NOMO-1 treated with dmso at 0.1 percent for 144 hours (cell line): Measurements from ENCODE around the gene MECP2.

Experiments
- DNase-seq: peaks from one replicate; lab custom pipeline; 2025; ENCODE audit not compliant: unreplicated experiment; lab: John Stamatoyannopoulos, UW

The MECP2 gene

GRCh38 chrX:154038656-154039055 is 58.9 kb downstream of the MECP2 start:
- DNase-seq = no peak

GRCh38 chrX:154037754-154038153 is 59.8 kb downstream of the MECP2 start:
- DNase-seq = no peak

DNA sequence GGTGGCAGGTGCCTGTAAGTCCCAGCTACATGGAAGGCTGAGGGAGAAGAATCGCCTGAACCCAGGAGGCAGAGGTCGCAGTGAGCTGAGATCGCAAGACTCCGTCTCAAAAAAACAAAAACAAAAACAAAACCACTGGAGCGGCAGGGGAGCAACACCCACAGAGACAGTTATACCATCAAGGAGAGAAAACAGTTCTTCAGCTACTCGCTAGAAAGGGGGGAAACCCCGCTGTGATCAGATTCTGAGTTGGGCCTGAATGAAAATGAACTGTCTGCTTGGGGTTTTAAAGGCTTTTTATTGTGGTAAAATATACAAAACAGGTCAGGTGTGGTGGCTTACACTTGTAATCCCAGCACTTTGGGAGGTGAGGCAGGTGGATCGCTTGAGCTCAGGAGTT is 61.0 kb downstream of the MECP2 start:
- no peak for DNase-seq

- DNase-seq = no peak
These were observed 63.7 kb downstream of the MECP2 start for GRCh38 chrX:154033848-154034247.

- no peak for DNase-seq
These were observed 64.9 kb downstream of the MECP2 start for GRCh38 chrX:154032653-154033052.

GRCh38 chrX:154032160-154032559 is 65.4 kb downstream of the MECP2 start:
- no peak for DNase-seq

DNA sequence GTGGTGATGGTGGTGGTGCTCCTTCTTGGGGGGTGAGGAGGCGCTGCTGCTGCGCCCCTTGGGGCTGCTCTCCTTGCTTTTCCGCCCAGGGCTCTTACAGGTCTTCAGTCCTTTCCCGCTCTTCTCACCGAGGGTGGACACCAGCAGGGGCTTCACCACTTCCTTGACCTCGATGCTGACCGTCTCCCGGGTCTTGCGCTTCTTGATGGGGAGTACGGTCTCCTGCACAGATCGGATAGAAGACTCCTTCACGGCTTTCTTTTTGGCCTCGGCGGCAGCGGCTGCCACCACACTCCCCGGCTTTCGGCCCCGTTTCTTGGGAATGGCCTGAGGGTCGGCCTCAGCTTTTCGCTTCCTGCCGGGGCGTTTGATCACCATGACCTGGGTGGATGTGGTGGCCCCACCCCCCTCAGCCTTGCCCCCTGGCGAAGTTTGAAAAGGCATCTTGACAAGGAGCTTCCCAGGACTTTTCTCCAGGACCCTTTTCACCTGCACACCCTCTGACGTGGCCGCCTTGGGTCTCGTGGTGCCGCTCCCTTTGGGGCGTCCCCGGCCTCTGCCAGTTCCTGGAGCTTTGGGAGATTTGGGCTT is 66.7 kb downstream of the MECP2 start:
- DNase-seq = no peak

- no peak for DNase-seq
These were observed 67.3 kb downstream of the MECP2 start for GRCh38 chrX:154030266-154030665.

DNA sequence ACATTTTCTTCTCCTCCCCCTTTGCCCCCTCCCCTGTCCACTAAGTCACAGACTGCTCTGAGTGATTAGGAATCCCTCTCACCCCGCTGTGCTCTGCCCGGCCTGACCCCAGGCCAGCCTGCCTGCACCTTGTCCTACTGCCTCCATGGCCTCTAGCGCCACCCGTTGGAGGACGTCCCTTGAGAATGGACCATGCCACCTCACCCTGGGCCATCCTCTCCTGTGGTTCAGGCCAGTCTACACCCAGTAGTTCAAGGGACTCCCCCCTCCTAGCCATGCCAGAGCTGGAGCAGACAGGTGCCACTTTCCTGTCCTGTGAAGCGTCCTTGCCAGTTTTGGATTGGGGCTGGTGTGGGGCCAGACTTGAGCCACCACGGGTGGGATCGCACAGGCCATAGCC is 68.1 kb downstream of the MECP2 start:
- DNase-seq = no peak

- no peak for DNase-seq
These were observed 68.9 kb downstream of the MECP2 start for GRCh38 chrX:154028502-154029184.

GRCh38 chrX:154027986-154028385 is 69.5 kb downstream of the MECP2 start:
- DNase-seq = no peak

DNA sequence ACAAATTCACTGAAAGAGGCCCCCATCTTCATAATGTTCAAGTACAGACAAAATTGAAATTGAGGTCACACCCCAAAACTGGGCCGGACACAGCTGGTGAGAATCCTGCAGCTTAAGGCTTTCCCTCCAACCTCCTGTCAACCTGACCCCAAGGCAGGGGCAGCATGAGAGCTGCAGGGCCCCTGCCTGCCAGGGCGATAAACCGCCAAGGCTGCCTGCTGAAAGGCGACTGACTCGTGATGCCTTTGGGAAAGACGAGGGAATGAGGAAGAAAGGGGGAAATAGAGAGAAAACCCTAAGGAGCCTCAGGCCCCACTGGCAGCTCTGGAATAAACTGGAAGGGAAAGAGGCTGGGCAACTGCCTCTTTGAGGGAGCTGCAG is 70.5 kb downstream of the MECP2 start:
- DNase-seq = no peak

DNA sequence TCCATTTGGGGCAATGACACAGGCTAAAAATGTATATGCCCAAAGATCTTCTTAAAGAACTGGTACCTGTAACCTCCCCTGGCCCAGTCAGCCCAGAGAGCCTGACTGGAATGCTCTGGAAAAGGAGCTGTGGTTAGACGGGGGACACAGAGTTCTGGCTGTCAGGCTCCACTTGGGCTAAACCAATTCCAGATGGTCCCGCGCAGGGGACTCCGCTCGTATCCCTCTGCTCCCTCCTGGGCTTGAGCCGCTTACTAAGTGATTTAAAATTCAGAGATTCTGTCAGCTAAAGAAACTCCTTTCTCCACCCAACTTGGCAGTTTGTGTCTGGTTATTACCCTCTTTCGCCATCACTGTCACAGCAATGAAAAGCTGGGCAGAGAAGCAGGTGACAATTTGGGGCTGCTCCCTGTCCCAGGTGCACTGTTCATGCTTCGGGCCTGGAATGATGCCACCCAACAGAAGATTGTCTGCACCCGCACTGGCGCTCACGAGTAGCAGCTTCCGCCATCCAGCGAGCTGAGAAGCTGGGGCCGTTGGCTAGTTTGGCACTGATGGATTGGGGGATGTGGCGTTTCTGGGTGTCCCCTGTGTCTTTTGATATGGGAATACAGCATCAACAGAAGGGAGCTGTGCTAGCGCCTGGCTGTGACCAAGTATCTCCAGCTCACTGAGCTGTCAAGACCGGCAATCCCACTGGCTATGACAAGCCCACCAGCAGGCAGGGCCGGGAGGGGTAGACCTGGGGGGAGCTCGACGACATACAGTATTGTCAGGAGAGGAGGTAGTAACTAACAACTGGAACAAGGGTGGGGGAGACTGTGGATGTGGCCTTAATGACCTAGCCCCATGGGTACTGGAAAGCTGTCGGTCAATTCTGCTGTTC is 71.1 kb downstream of the MECP2 start:
- DNase-seq = no peak

DNA sequence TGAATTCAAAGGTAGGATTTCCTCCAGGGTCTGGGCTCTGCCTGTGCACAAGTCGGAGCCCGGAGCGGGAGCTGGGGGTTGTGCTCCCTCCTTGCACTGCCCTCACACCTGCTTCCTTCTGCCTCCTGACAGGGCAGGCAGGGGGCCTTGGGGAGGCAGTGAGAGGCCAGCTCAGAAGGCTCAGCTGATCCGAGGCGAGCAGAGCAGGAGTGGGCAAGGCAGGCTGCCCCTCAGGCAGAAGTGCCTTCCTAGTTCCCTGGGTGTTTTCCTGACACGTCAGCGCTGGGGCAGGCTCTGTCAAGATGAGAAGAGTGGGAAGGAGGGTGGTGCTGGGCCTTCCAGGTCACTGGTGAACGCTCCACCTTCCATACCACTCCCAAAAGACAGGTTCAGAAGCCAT is 72.3 kb downstream of the MECP2 start:
- DNase-seq = no peak

DNA sequence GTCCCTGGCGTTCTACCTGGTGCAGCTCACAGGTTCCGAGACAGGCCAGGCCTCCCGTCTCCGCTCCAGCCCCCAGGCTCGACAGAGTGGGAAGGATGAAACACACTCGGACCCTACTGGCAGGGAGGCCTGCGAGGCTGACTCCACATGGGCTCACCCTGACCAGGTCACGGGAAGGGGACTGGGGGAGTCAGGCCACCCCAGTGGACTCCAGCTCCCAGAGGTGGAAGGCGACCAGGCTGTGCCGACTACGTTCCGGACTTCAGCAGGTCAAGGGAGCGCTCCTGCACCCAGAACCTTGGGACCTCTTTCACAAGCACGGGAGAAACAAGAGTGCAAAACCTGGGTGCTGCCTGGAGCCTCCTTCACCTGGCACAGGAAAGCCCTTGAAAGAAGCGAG is 73.2 kb downstream of the MECP2 start:
- DNase-seq = no peak

- DNase-seq = no peak
These were observed 74.1 kb downstream of the MECP2 start for GRCh38 chrX:154023276-154024000.

GRCh38 chrX:154022108-154022507 is 75.4 kb downstream of the MECP2 start:
- DNase-seq = no peak

GRCh38 chrX:154021131-154021611 is 76.3 kb downstream of the MECP2 start:
- DNase-seq = no peak

DNA sequence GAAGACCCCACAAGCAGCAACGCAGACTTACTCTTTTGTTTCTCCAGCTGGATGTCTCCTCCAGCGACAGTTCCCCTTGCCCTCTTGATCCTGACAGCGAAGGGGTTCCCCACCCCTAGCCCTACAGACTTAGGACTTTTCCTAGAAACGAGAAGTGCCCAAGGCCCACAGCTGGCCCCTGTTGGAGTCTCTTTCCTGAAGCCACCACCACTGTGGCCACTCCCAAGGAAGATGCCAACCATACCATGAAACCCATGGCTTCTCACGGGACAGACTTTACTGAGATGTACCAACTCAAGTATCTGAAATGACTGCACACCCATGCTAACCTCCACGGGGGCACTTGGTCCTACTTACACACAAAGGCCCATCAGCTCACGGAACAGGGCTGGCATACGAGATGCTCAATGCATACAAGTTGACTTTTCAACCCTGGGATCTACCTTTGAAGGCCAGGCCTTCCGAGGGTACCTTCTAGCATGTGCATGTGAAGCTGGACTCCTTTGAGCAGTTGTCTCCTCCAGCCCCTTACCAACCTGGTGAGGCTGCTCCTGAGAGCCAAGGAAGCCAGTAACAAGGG is 76.9 kb downstream of the MECP2 start:
- DNase-seq = no peak

DNA sequence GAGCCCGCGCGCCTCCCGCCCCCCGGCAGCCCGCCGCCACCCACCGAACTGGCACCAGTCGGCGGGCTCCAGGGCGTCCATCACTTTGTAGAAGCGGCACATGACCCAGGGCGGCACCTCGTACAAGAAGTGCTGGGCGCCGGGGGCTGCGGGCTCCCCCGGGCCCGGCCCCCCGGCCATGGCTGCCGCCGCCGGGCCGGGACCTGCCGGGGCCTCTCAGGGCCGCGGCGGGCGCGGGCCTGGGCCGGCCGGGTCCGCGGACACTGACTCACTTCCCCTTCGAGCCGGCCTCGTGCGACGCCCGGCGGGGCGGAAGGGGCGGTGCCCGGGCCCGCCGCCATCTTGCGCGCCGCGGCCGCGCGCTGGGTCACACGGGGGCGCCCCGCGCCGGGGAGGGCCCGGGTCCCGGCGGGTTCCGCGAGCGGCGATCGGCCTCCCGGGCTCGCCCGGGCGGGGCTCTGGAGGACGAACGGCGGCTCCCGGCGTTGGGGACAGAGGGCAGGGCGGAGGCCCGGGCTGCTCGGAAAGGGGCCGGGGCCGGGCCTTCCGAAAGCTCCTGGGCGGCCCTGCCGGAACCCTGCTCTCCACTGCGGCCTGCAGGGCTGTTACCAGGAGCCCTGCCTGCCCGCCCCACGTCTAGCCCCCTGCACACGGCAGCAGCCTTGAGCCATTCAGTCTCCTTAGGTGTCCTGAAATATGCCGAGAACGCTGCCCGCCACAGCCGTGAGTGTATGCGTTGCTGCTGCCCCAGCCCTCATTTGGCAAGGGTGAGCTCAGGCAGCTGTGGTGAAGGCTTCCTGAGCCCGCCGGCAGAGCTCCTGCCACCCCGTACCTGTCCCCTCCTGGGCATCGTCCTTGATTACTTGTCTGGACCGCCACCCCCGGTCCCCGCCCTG is 77.6 kb downstream of the MECP2 start, which contains the start of gene IRAK1:
TSS of gene IRAK1 (minus strand) at position 270 of the 896 bp plus-strand sequence. CDS start at position 180, 90 bp downstream.
- DNase-seq = peak; percentile 21
